Activated CD4-positive, alpha-beta T cell treated with anti-CD3 and anti-CD28 coated beads, Interleukin-2, Interleukin-4, amounts not matched to agents 100 ng/mL and 50 ng/mL, durations not matched to agents 16 hours and 8 hours (primary cell): ENCODE measurements around the gene ISCA1.
"Not testable (repeated sequence)": the region's sequence is repeated elsewhere in the genome, so short reads cannot be mapped to it uniquely, and the experiment has no call there.

Experiments used
- DNase-seq: peaks from one replicate; pipeline ENCODE4 v3.0.0-alpha.2; 2020; ENCODE audit warnings: low spot score

ISCA1 gene

GRCh38 chr9:86282077-86282978, at the start of gene ISCA1:
Gene ISCA1, minus strand, starts transcription at chr9:86282538. Its CDS starts 80 bp downstream, at chr9:86282458.
- DNase-seq, result peak; percentile 96

GRCh38 chr9:86330186-86330585, 47.8 kb upstream of the ISCA1 start:
- DNase-seq, result no peak

GRCh38 chr9:86329649-86330048, 47.3 kb upstream of the ISCA1 start:
- no peak for DNase-seq

- DNase-seq, result no peak
Observed at GRCh38 chr9:86328156-86328555, 45.8 kb upstream of the ISCA1 start.

GRCh38 chr9:86326536-86326935, 44.2 kb upstream of the ISCA1 start:
- DNase-seq, result no peak

- no peak for DNase-seq
Observed at GRCh38 chr9:86324901-86325300, 42.6 kb upstream of the ISCA1 start.

- DNase-seq, result no peak
Observed at GRCh38 chr9:86324308-86324707, 42.0 kb upstream of the ISCA1 start.

- no peak for DNase-seq
Observed at GRCh38 chr9:86322973-86323644, 40.8 kb upstream of the ISCA1 start.

- no peak for DNase-seq
Observed at GRCh38 chr9:86321373-86321772, 39.0 kb upstream of the ISCA1 start.

- DNase-seq, result no peak
Observed at GRCh38 chr9:86318187-86318586, 35.8 kb upstream of the ISCA1 start.

- DNase-seq, result no peak
Observed at GRCh38 chr9:86315078-86315477, 32.7 kb upstream of the ISCA1 start.

GRCh38 chr9:86312959-86313358, 30.6 kb upstream of the ISCA1 start:
- not testable (repeated sequence) for DNase-seq

GRCh38 chr9:86308687-86309086, 26.3 kb upstream of the ISCA1 start:
- DNase-seq, result no peak

- DNase-seq, result no peak
Observed at GRCh38 chr9:86304236-86304730, 21.9 kb upstream of the ISCA1 start.

- peak; percentile 81 for DNase-seq
Observed at GRCh38 chr9:86303316-86303975, 21.1 kb upstream of the ISCA1 start.

GRCh38 chr9:86301686-86302085, 19.3 kb upstream of the ISCA1 start:
- no peak for DNase-seq

- no peak for DNase-seq
Observed at GRCh38 chr9:86300701-86301100, 18.4 kb upstream of the ISCA1 start.

GRCh38 chr9:86298873-86299272, 16.5 kb upstream of the ISCA1 start:
- DNase-seq, result no peak

GRCh38 chr9:86290341-86290740, 8.0 kb upstream of the ISCA1 start:
- DNase-seq, result not testable (repeated sequence)

- no peak for DNase-seq
Observed at GRCh38 chr9:86288499-86289198, 6.3 kb upstream of the ISCA1 start.

GRCh38 chr9:86287013-86287412, 4.7 kb upstream of the ISCA1 start:
- DNase-seq, result peak; percentile 31

- DNase-seq, result no peak
Observed at GRCh38 chr9:86286278-86286677, 3.9 kb upstream of the ISCA1 start.
